Endothelial cell of umbilical vein (primary cell): ENCODE results near the gene GGA3. TPM values are rescaled to one million over a fixed set of nuclear protein-coding genes. Genes with fewer than 3 reads are reported as not detected.

Experiments used
- BruUV-seq: library from RNA; stranded (reverse); fragments of 400-500 nt; replicated peaks from 2 replicates; lab custom pipeline; 2021; lab: Mats Ljungman, UMichigan
- CTCF ChIA-PET: fragments of 300-600, 350-600 bp; sonication (Branson Sonifier 250); formaldehyde crosslinking; loops from one replicate; lab custom pipeline; 2021; ENCODE audit warnings: antibody characterized with exemption, inconsistent platforms; lab: Charles Lee
- POLR2A ChIA-PET: fragments of 300-600, 350-600 bp; sonication (Branson Sonifier 250); formaldehyde crosslinking; loops from one replicate; lab custom pipeline; 2021; ENCODE audit warnings: antibody characterized with exemption, inconsistent platforms; lab: Charles Lee
- DNase-seq: peaks from one replicate; pipeline ENCODE4 v3.0.0-alpha.2; 2011; ENCODE audit warnings: low read depth, low spot score
- FAIRE-seq: peaks from 2 replicates; lab custom pipeline; 2011; peaks lifted over from hg19 to GRCh38; lab: Jason Lieb, UNC
- H2AFZ ChIP-seq: 2 replicates; pipeline ENCODE4 v1.6.0; 2012; ENCODE audit warnings: low read depth, low read length, control low read depth, inconsistent platforms
- H3K27ac ChIP-seq: 2 replicates; pipeline ENCODE4 v1.5.1; 2011; ENCODE audit warnings: low read depth, mild to moderate bottlenecking, control low read depth, low read length, moderate library complexity; ENCODE audit not compliant: insufficient read depth
- H3K27me3 ChIP-seq, 2 experiments: 2 replicates each; pipeline versions ENCODE4 v1.6.0 to v1.6.1; 2011; ENCODE audit warnings: low read length in 2 of 2, mixed read lengths in 1 of 2; ENCODE audit not compliant: control insufficient read depth in 2 of 2, insufficient read depth in 2 of 2
- H3K36me3 ChIP-seq, 2 experiments: 2 replicates in 1 of 2; 3 replicates in 1 of 2; pipeline ENCODE4 v1.5.1; 2011; ENCODE audit warnings: low read length in 2 of 2, mild to moderate bottlenecking in 1 of 2, moderate library complexity in 1 of 2; ENCODE audit not compliant: control insufficient read depth in 2 of 2, insufficient read depth in 2 of 2; ENCODE audit errors: extremely low read depth in 1 of 2
- H3K4me1 ChIP-seq: 3 replicates; pipeline ENCODE4 v1.5.1; 2011; ENCODE audit warnings: mild to moderate bottlenecking, low read length; ENCODE audit not compliant: control insufficient read depth, insufficient read depth; ENCODE audit errors: extremely low read depth
- H3K4me2 ChIP-seq: 2 replicates; pipeline ENCODE4 v1.6.1; 2011; ENCODE audit warnings: low read length, control low read depth, mixed read lengths; ENCODE audit not compliant: insufficient read depth
- H3K4me3 ChIP-seq, 3 experiments: fragments of 200-600 bp in 1 of 3; sonication (generic), shearing (Covaris generic) in 1 of 3; replicated peaks in 1 of 3; 2 replicates each; pipeline ENCODE4 v1.5.1; 2011 to 2016; ENCODE audit warnings: control low read depth in 3 of 3, low read length in 3 of 3, mild to moderate bottlenecking in 2 of 3, inconsistent platforms in 1 of 3, low read depth in 1 of 3, moderate library complexity in 1 of 3; ENCODE audit not compliant: insufficient read depth in 1 of 3
- H3K79me2 ChIP-seq: 2 replicates; pipeline ENCODE4 v1.6.0; 2012; ENCODE audit warnings: low read length, inconsistent platforms; ENCODE audit not compliant: control insufficient read depth, insufficient read depth
- H3K9ac ChIP-seq: replicated peaks from 2 replicates; pipeline ENCODE3; 2011; ENCODE audit warnings: low read length, control low read depth; ENCODE audit not compliant: insufficient read depth; ENCODE audit errors: extremely low read depth
- H3K9me1 ChIP-seq: replicated peaks from 3 replicates; pipeline ENCODE4 v1.6.0; 2011; ENCODE audit warnings: mild to moderate bottlenecking, low read length; ENCODE audit not compliant: control insufficient read depth, insufficient read depth; ENCODE audit errors: extremely low read depth
- H3K9me3 ChIP-seq: replicated peaks from 2 replicates; pipeline ENCODE4 v1.5.1; 2012; ENCODE audit warnings: low read length, inconsistent platforms; ENCODE audit not compliant: control insufficient read depth, insufficient read depth
- H4K20me1 ChIP-seq: replicated peaks from 2 replicates; pipeline ENCODE3; 2011; ENCODE audit warnings: mild to moderate bottlenecking, low read length; ENCODE audit not compliant: control insufficient read depth, insufficient read depth; ENCODE audit errors: extremely low read depth
- EZH2 ChIP-seq: IDR thresholded peaks from 2 replicates; pipeline ENCODE4 v1.6.1; 2012; ENCODE audit warnings: borderline replicate concordance, low read depth, mild to moderate bottlenecking, moderate library complexity, low read length, inconsistent platforms; ENCODE audit not compliant: severe bottlenecking
- FOS ChIP-seq: IDR thresholded peaks from 2 replicates; pipeline ENCODE4 v1.6.1; 2011; ENCODE audit warnings: mild to moderate bottlenecking, low read length, moderate library complexity, borderline replicate concordance; ENCODE audit not compliant: insufficient read depth
- GATA2 ChIP-seq: IDR thresholded peaks from 2 replicates; pipeline ENCODE4 v1.7.0; 2011; ENCODE audit warnings: low read depth, mild to moderate bottlenecking, moderate library complexity, mixed read lengths, low read length; ENCODE audit not compliant: insufficient read length, insufficient read depth
- JUN ChIP-seq: IDR thresholded peaks from 2 replicates; pipeline ENCODE4 v1.6.1; 2011; ENCODE audit warnings: borderline replicate concordance, low read depth; ENCODE audit not compliant: insufficient read length, insufficient read depth
- MYC ChIP-seq: IDR thresholded peaks from one replicate; pipeline ENCODE4 v1.6.1; 2011; ENCODE audit warnings: mild to moderate bottlenecking, low read depth, low read length
- POLR2A ChIP-seq: IDR thresholded peaks from 2 replicates; pipeline ENCODE4 v1.6.1; 2012; ENCODE audit warnings: low read depth, mild to moderate bottlenecking, control low read depth, low read length
- POLR2AphosphoS5 ChIP-seq: IDR thresholded peaks from 2 replicates; pipeline ENCODE4 v1.6.1; 2012; ENCODE audit warnings: low read depth, mild to moderate bottlenecking, control low read depth, low read length, moderate library complexity; ENCODE audit not compliant: insufficient read depth
- dilution Hi-C: fragments of 300-500 bp; cut with MboI; formaldehyde crosslinking; loops from one replicate; pipeline ENCODE4 v1.15.0; 2019; ENCODE audit warnings: low sequenced_read_pairs; ENCODE audit not compliant: extremely low pct_ligation_motif_present
- intact Hi-C: fragments of 100-400 bp; cut with micrococcal nuclease; formaldehyde crosslinking; loops from one replicate; pipeline ENCODE4 v1.10.0; 2022
- polyA plus RNA-seq, 4 experiments: library from polyadenylated mRNA; depleted of rRNA in 3 of 4; stranded (reverse) in 3 of 4; unstranded in 1 of 4; fragments of >200 nt; gene quantifications; 2 replicates each; pipeline versions ENCODE4 v1.2.1 to v1.2.3, GENCODE V29; 2011 to 2012; ENCODE audit warnings: missing spikeins in 1 of 4
- total RNA-seq: library from RNA; stranded (reverse); gene quantifications from 2 replicates; pipeline ENCODE4 v1.2.3, GENCODE V29; 2021
- TF ChIP-seq, protein P1 (sequence below), 2 donors: IDR thresholded peaks; 1 replicate in 1 of 2; 2 replicates in 1 of 2; pipeline ENCODE4 v1.5.1; 2011; ENCODE audit warnings: low read length in 2 of 2, mild to moderate bottlenecking in 2 of 2, moderate library complexity in 2 of 2, control low read depth in 1 of 2, inconsistent platforms in 1 of 2, low read depth in 1 of 2; ENCODE audit not compliant: insufficient read depth in 1 of 2; ENCODE audit errors: extremely low read depth in 1 of 2
- TF ChIP-seq, protein P2 (sequence below): IDR thresholded peaks from 2 replicates; pipeline ENCODE4 v1.6.1; 2011; ENCODE audit not compliant: insufficient read depth, insufficient read length

The GGA3 gene
- total and polyA plus RNA-seq, 2 donors (not counting 3 experiments of a cell fraction or from before 2014, with no cell fraction given): 41.2 to 62.9 TPM

DNA sequence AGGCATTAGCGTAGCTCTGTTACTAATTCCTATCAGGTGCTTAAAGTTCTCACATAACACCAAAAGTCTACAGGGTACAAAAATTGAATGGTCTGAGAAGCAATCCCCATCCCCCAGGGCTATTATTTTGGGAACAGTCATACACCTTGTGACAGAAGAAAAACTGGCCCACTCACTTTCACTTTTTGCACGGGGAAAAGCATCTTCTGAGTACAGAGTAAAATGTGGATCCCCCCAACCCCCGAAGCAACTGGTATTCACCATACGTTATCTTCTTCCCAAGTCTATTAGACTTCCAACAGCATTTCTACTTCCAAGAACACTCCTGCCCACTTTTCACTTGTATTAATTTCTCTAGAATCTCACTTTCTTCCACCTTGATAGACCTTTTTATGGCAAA, 11.8 kb downstream of the GGA3 start:
- Histone ChIP-seq H3K27me3 (no peaks in the 10 kb centered on the region), H3K9me3 (no peaks in the 10 kb centered on the region), H4K20me1 (no peaks in the 10 kb centered on the region), H3K4me1 (peaks cover 11% of the 10 kb centered on the region), H3K9ac (no peak overlapping the region), H3K9me1 (no peaks in the 10 kb centered on the region), H2AFZ (no peak overlapping the region), H3K4me3 (no peak overlapping the region), H3K79me2 (peaks cover 36% of the 10 kb centered on the region), H3K4me2 (peak overlapping the region; percentile 65), H3K36me3 (peaks cover 2 to 18% of the 10 kb centered on the region in 2 experiments), H3K27ac (peak overlapping the region; percentile 31)
- dilution Hi-C loops (no loop called here), intact Hi-C loops (no loop called here)
- ChIA-PET CTCF (interaction anchor here (0.9 to 5.6 kb wide), 8 partner anchors 9 to 190 kb away, joined by 3 to 45 read pairs (median 6); partner anchors contain the start of genes GGA3, MIF4GD and MRPS7), POLR2A (interaction anchor here (1.0 to 1.2 kb wide), 2 partner anchors 11 to 156 kb away, joined by 5 read pairs; partner anchors contain the start of genes GGA3 and GRB2)
- FAIRE-seq (no peak), DNase-seq (no peak)
- no peak for TF ChIP-seq GATA2
- TF ChIP-seq JUN: no peak
- TF ChIP-seq, protein P1, sequence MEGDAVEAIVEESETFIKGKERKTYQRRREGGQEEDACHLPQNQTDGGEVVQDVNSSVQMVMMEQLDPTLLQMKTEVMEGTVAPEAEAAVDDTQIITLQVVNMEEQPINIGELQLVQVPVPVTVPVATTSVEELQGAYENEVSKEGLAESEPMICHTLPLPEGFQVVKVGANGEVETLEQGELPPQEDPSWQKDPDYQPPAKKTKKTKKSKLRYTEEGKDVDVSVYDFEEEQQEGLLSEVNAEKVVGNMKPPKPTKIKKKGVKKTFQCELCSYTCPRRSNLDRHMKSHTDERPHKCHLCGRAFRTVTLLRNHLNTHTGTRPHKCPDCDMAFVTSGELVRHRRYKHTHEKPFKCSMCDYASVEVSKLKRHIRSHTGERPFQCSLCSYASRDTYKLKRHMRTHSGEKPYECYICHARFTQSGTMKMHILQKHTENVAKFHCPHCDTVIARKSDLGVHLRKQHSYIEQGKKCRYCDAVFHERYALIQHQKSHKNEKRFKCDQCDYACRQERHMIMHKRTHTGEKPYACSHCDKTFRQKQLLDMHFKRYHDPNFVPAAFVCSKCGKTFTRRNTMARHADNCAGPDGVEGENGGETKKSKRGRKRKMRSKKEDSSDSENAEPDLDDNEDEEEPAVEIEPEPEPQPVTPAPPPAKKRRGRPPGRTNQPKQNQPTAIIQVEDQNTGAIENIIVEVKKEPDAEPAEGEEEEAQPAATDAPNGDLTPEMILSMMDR (IDR thresholded peaks at IDR 0.05; ENCODE audit: extremely low read depth in 1 of 2, insufficient read depth in 1 of 2, low read depth in 1 of 2, low read length in 2 of 2): no peak
- no peak for TF ChIP-seq POLR2A
- TF ChIP-seq, protein P2, sequence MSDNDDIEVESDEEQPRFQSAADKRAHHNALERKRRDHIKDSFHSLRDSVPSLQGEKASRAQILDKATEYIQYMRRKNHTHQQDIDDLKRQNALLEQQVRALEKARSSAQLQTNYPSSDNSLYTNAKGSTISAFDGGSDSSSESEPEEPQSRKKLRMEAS: no peak
- no peak for TF ChIP-seq POLR2AphosphoS5
- TF ChIP-seq MYC: no peak
- TF ChIP-seq EZH2: no peak
- TF ChIP-seq FOS: no peak
- no TSS peak for BruUV-seq
